ENCODE measurements around the gene LRRTM3.

DNA sequence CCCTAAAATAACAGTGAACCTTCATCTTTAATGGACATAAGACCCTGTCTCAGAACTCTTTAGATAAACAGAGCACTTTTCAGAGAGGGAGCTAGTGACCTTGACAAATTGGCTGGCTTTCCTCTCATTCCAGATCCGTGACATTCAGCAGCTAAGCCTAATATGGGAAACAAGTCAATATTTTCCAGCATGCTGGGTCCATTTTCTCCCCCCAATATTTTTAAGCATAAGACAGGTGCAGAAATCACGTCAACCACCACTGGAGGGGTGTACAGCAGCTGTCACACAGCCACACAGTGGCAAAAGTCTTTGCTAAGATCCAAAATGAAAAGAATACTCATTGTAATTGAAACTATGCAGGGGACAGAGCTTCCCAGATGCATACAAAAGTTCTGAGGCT is 26.1 kb downstream of the LRRTM3 start:
- TF ChIP-seq CTCF (IDR thresholded peaks at IDR 0.05): no peak
- no peak for TF ChIP-seq POLR2A (IDR thresholded peaks at IDR 0.05)

Measured in heart left ventricle (tissue), 13 donors.